Measurements from ENCODE around the gene SMC3.

- TF ChIP-seq EZH2phosphoT487 (IDR thresholded peaks at IDR 0.05; ENCODE audit: borderline replicate concordance, low read depth, low read length), result no peak
- TF ChIP-seq, protein P1, sequence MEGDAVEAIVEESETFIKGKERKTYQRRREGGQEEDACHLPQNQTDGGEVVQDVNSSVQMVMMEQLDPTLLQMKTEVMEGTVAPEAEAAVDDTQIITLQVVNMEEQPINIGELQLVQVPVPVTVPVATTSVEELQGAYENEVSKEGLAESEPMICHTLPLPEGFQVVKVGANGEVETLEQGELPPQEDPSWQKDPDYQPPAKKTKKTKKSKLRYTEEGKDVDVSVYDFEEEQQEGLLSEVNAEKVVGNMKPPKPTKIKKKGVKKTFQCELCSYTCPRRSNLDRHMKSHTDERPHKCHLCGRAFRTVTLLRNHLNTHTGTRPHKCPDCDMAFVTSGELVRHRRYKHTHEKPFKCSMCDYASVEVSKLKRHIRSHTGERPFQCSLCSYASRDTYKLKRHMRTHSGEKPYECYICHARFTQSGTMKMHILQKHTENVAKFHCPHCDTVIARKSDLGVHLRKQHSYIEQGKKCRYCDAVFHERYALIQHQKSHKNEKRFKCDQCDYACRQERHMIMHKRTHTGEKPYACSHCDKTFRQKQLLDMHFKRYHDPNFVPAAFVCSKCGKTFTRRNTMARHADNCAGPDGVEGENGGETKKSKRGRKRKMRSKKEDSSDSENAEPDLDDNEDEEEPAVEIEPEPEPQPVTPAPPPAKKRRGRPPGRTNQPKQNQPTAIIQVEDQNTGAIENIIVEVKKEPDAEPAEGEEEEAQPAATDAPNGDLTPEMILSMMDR (conservative IDR thresholded peaks at IDR 0.05; ENCODE audit: low read length), result no peak
Measured at GRCh38 chr10:110556296-110556695, 11.2 kb upstream of the SMC3 start.

Measured in OCI-LY7 (cell line).